NCI-H2107 treated with DMSO at 0.1 percent for 48 hours (cell line): ENCODE data around the gene SKOR1.

ENCODE experiments used
- DNase-seq: peaks from one replicate; lab custom pipeline; 2025; ENCODE audit not compliant: unreplicated experiment; lab: John Stamatoyannopoulos, UW

SKOR1 gene

GRCh38 chr15:67845974-67846373, 20.7 kb downstream of the SKOR1 start:
- no peak for DNase-seq

GRCh38 chr15:67849538-67849937, 24.2 kb downstream of the SKOR1 start:
- DNase-seq: no peak

GRCh38 chr15:67850336-67850735, 25.0 kb downstream of the SKOR1 start:
- no peak for DNase-seq

GRCh38 chr15:67850994-67851571, 25.8 kb downstream of the SKOR1 start:
- DNase-seq: no peak

- DNase-seq: no peak
Measured at GRCh38 chr15:67852418-67852817, 27.1 kb downstream of the SKOR1 start.

GRCh38 chr15:67853454-67853853, 28.1 kb downstream of the SKOR1 start:
- DNase-seq: no peak

- no peak for DNase-seq
Measured at GRCh38 chr15:67854358-67854757, 29.0 kb downstream of the SKOR1 start.

- no peak for DNase-seq
Measured at GRCh38 chr15:67855842-67856241, 30.5 kb downstream of the SKOR1 start.

GRCh38 chr15:67857220-67857619, 31.9 kb downstream of the SKOR1 start:
- DNase-seq: no peak

- DNase-seq: no peak
Measured at GRCh38 chr15:67859331-67859946, 34.1 kb downstream of the SKOR1 start.

GRCh38 chr15:67861983-67862382, 36.7 kb downstream of the SKOR1 start:
- no peak for DNase-seq

- DNase-seq: no peak
Measured at GRCh38 chr15:67862750-67863441, 37.6 kb downstream of the SKOR1 start.

GRCh38 chr15:67863442-67863987, 38.2 kb downstream of the SKOR1 start:
- DNase-seq: peak; percentile 24

GRCh38 chr15:67865331-67865730, 40.0 kb downstream of the SKOR1 start:
- DNase-seq: no peak

- DNase-seq: no peak
Measured at GRCh38 chr15:67865766-67866165, 40.5 kb downstream of the SKOR1 start.

- no peak for DNase-seq
Measured at GRCh38 chr15:67869701-67870100, 44.4 kb downstream of the SKOR1 start.

- DNase-seq: no peak
Measured at GRCh38 chr15:67870868-67871408, 45.6 kb downstream of the SKOR1 start.

GRCh38 chr15:67873777-67874176, 48.5 kb downstream of the SKOR1 start:
- DNase-seq: no peak

- no peak for DNase-seq
Measured at GRCh38 chr15:67878712-67879206, 53.5 kb downstream of the SKOR1 start.

GRCh38 chr15:67879440-67880129, 54.3 kb downstream of the SKOR1 start:
- no peak for DNase-seq

GRCh38 chr15:67880651-67881182, 55.4 kb downstream of the SKOR1 start:
- no peak for DNase-seq
